H9 (cell line): ENCODE measurements around the gene NT5C3B. TPM values are rescaled to one million over a fixed set of nuclear protein-coding genes. Genes with fewer than 3 reads are reported as not detected.

Experiments used
- DNase-seq: peaks from one replicate; pipeline ENCODE4 v3.0.0-alpha.2; 2017
- H2AFZ ChIP-seq: one replicate; pipeline ENCODE4 v1.6.1; 2013; ENCODE audit warnings: mild to moderate bottlenecking, low read length, control low read depth, moderate library complexity
- H2AK5ac ChIP-seq: 2 replicates; pipeline ENCODE4 v1.6.1; 2013; ENCODE audit warnings: low read length, control low read depth, mixed read lengths; ENCODE audit not compliant: insufficient read length
- H2BK120ac ChIP-seq: one replicate; pipeline ENCODE4 v1.6.1; 2013; ENCODE audit warnings: low read depth, mild to moderate bottlenecking, low read length, control low read depth, inconsistent platforms; ENCODE audit not compliant: poor library complexity, severe bottlenecking
- H2BK12ac ChIP-seq: 2 replicates; pipeline ENCODE4 v1.6.1; 2013; ENCODE audit warnings: low read length, control low read depth, mixed read lengths, low read depth; ENCODE audit not compliant: insufficient read length
- H2BK15ac ChIP-seq: 2 replicates; pipeline ENCODE4 v1.6.1; 2013; ENCODE audit warnings: low read depth, low read length, control low read depth
- H2BK20ac ChIP-seq: one replicate; pipeline ENCODE4 v1.6.1; 2013; ENCODE audit warnings: low read depth, mild to moderate bottlenecking, low read length, control low read depth, inconsistent platforms; ENCODE audit not compliant: poor library complexity, severe bottlenecking
- H2BK5ac ChIP-seq: 2 replicates; pipeline ENCODE4 v1.6.1; 2013; ENCODE audit warnings: low read length, control low read depth, mixed read lengths; ENCODE audit not compliant: insufficient read length
- H3K14ac ChIP-seq: 2 replicates; pipeline ENCODE4 v1.6.1; 2013; ENCODE audit warnings: low read length, control low read depth; ENCODE audit not compliant: insufficient read depth
- H3K18ac ChIP-seq: 2 replicates; pipeline ENCODE4 v1.6.1; 2013; ENCODE audit warnings: low read depth, mild to moderate bottlenecking, mixed read lengths, low read length, control low read depth; ENCODE audit not compliant: insufficient read length
- H3K23ac ChIP-seq: 2 replicates; pipeline ENCODE4 v1.6.1; 2013; ENCODE audit warnings: low read length, control low read depth, mixed read lengths, low read depth; ENCODE audit not compliant: insufficient read length
- H3K23me2 ChIP-seq: 2 replicates; pipeline ENCODE4 v1.6.1; 2013; ENCODE audit warnings: low read depth, mild to moderate bottlenecking, mixed read lengths, low read length, control low read depth; ENCODE audit not compliant: insufficient read length, poor library complexity, severe bottlenecking
- H3K27ac ChIP-seq: 2 replicates; pipeline ENCODE4 v1.5.1; 2013; ENCODE audit warnings: low read length, control low read depth, mixed read lengths, low read depth; ENCODE audit not compliant: insufficient read length
- H3K27me3 ChIP-seq: 2 replicates; pipeline ENCODE4 v1.6.1; 2013; ENCODE audit warnings: low read length, control low read depth, inconsistent platforms; ENCODE audit not compliant: insufficient read depth
- H3K4ac ChIP-seq: 2 replicates; pipeline ENCODE4 v1.6.1; 2013; ENCODE audit warnings: low read depth, mild to moderate bottlenecking, control low read depth, inconsistent platforms, low read length, moderate library complexity
- H3K4me1 ChIP-seq: 2 replicates; pipeline ENCODE4 v1.6.1; 2013; ENCODE audit warnings: low read length, control low read depth, inconsistent platforms; ENCODE audit not compliant: insufficient read depth
- H3K4me2 ChIP-seq: 2 replicates; pipeline ENCODE4 v1.6.1; 2013; ENCODE audit warnings: low read length, control low read depth, mixed read lengths; ENCODE audit not compliant: insufficient read length, insufficient read depth
- H3K56ac ChIP-seq: 2 replicates; pipeline ENCODE4 v1.6.1; 2013; ENCODE audit warnings: low read depth, mild to moderate bottlenecking, mixed read lengths, low read length, control low read depth; ENCODE audit not compliant: insufficient read length
- H3K79me1 ChIP-seq: 2 replicates; pipeline ENCODE4 v1.6.1; 2013; ENCODE audit warnings: low read depth, mild to moderate bottlenecking, moderate library complexity, low read length, control low read depth, inconsistent platforms; ENCODE audit not compliant: insufficient read depth, poor library complexity, severe bottlenecking
- H3K79me2 ChIP-seq: 2 replicates; pipeline ENCODE4 v1.6.1; 2013; ENCODE audit warnings: low read length, control low read depth, inconsistent platforms; ENCODE audit not compliant: insufficient read depth
- H3K9ac ChIP-seq: 2 replicates; pipeline ENCODE4 v1.6.1; 2013; ENCODE audit warnings: low read length, control low read depth, mixed read lengths; ENCODE audit not compliant: insufficient read length; ENCODE audit errors: extremely low read depth
- H3K9me3 ChIP-seq: one replicate; pipeline ENCODE4 v1.6.1; 2013; ENCODE audit warnings: low read depth, low read length, inconsistent platforms; ENCODE audit not compliant: control insufficient read depth
- H3T11ph ChIP-seq: one replicate; pipeline ENCODE4 v1.6.1; 2013; ENCODE audit warnings: mild to moderate bottlenecking, low read length, control low read depth, inconsistent platforms
- H4K20me1 ChIP-seq: one replicate; pipeline ENCODE4 v1.6.1; 2013; ENCODE audit not compliant: control insufficient read depth, insufficient read length, insufficient read depth
- H4K5ac ChIP-seq: 2 replicates; pipeline ENCODE4 v1.6.1; 2013; ENCODE audit warnings: low read depth, mild to moderate bottlenecking, mixed read lengths, low read length, control low read depth; ENCODE audit not compliant: insufficient read length
- H4K8ac ChIP-seq: replicated peaks from 2 replicates; pipeline ENCODE4 v1.6.1; 2013; ENCODE audit warnings: low read length, control low read depth, mixed read lengths, low read depth; ENCODE audit not compliant: insufficient read length
- H4K91ac ChIP-seq: 2 replicates; pipeline ENCODE4 v1.6.1; 2013; ENCODE audit warnings: low read depth, mild to moderate bottlenecking, moderate library complexity, mixed read lengths, low read length, control low read depth; ENCODE audit not compliant: insufficient read length
- H3K27ac Mint-ChIP-seq, 3 experiments: 2 replicates in 2 of 3; 3 replicates in 1 of 3; pipeline ENCODE4 v1.8.0; 2020 to 2021; ENCODE audit warnings: mixed read lengths in 3 of 3, mild to moderate bottlenecking in 1 of 3, moderate library complexity in 1 of 3
- H3K27me3 Mint-ChIP-seq: 2 replicates; pipeline ENCODE4 v1.8.0; 2021; ENCODE audit warnings: low read depth, mild to moderate bottlenecking, moderate library complexity, mixed read lengths
- H3K36me3 Mint-ChIP-seq, 3 experiments: 2 replicates in 2 of 3; 3 replicates in 1 of 3; pipeline ENCODE4 v1.8.0; 2020 to 2021; ENCODE audit warnings: low read depth in 3 of 3, mixed read lengths in 3 of 3; ENCODE audit not compliant: insufficient read depth in 1 of 3
- H3K4me1 Mint-ChIP-seq, 2 experiments: 2 replicates each; pipeline ENCODE4 v1.8.0; 2020; ENCODE audit warnings: mixed read lengths in 2 of 2
- H3K4me3 Mint-ChIP-seq, 2 experiments: 2 replicates in 1 of 2; 3 replicates in 1 of 2; pipeline ENCODE4 v1.8.0; 2020 to 2021; ENCODE audit warnings: mild to moderate bottlenecking in 2 of 2, mixed read lengths in 2 of 2, moderate library complexity in 1 of 2
- H3K9me3 Mint-ChIP-seq, 2 experiments: 2 replicates in 1 of 2; 3 replicates in 1 of 2; pipeline ENCODE4 v1.8.0; 2020; ENCODE audit warnings: mild to moderate bottlenecking in 2 of 2, mixed read lengths in 2 of 2, moderate library complexity in 1 of 2
- CTCF ChIP-seq: fragments of 200-600 bp; sonication (generic); conservative IDR thresholded peaks from 3 replicates; pipeline ENCODE4 v1.8.0; 2021; ENCODE audit warnings: antibody characterized with exemption, mild to moderate bottlenecking
- WGBS: extraction: QIAGEN DNeasy Blood & Tissue Kit; methylation state at CpG from one replicate; pipeline ENCODE4 v1.1.7; 2013; ENCODE audit warnings: missing lambda C conversion rate, low lambda C conversion rate, mixed read lengths; ENCODE audit not compliant: insufficient read length; ENCODE audit errors: extremely low coverage; 5-methylcytosine and 5-hydroxymethylcytosine counted together
- total RNA-seq: library from RNA; stranded (reverse); gene quantifications from 2 replicates; pipeline ENCODE4 v1.2.1, GENCODE V29; 2021

Gene NT5C3B
- total RNA-seq, 1 experiment from 2014 or later: 76.1 TPM

DNA sequence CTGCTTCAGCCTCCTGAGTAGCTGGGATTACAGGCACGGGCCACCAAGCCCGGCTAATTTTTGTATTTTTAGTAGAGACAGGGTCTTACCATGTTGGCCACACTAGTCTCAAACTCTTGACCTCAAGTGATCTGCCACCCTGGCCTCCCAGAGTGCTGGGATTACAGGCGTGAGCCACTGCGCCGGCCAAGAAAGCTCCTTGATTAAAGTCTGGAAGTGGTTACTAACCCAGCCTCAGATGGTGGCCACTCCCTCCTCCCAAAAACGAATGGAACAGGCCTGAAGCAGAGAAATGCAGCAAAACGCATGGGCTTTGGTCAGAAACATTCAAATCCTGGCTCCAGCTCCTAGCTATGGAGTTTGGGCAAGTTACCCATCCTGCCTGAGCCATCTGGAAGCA lies 11.9 kb downstream of the NT5C3B start:
- H3K27ac ChIP-seq: no peak overlapping the region
- H3K79me1 ChIP-seq: no peaks in the 10 kb centered on the region
- Mint-ChIP-seq H3K9me3 (no peaks in the 10 kb centered on the region), H3K4me1 (peaks cover 8 to 13% of the 10 kb centered on the region in 2 experiments; a peak in 3 of 4 replicates), H3K4me3 (no peak overlapping the region; a peak in 1 of 5 replicates), H3K27ac (no peak overlapping the region; a peak in 1 of 7 replicates), H3K36me3 (peaks cover 21 to 59% (median 52%) of the 10 kb centered on the region in 3 experiments; a peak in 6 of 7 replicates), H3K27me3 (no peaks in the 10 kb centered on the region)
- H3K56ac ChIP-seq: no peak overlapping the region
- no peak for DNase-seq
- TF ChIP-seq CTCF: no peak
- H2AFZ ChIP-seq: no peak overlapping the region
- no CpG with 5 or more reads among the region's 7 CpGs for WGBS
- H3K4me2 ChIP-seq: no peak overlapping the region
- no peak overlapping the region for H2BK20ac ChIP-seq
- H3K18ac ChIP-seq: no peak overlapping the region
- H2AK5ac ChIP-seq: no peak overlapping the region
- H3K23ac ChIP-seq: no peak overlapping the region
- no peak overlapping the region for H2BK12ac ChIP-seq
- H3T11ph ChIP-seq: no peak overlapping the region
- no peak overlapping the region for H3K4ac ChIP-seq
- no peak overlapping the region for H2BK5ac ChIP-seq
- H4K20me1 ChIP-seq: no peaks in the 10 kb centered on the region
- H3K9me3 ChIP-seq: no peaks in the 10 kb centered on the region
- H3K27me3 ChIP-seq: no peaks in the 10 kb centered on the region
- H2BK120ac ChIP-seq: no peak overlapping the region
- no peaks in the 10 kb centered on the region for H3K4me1 ChIP-seq
- no peak overlapping the region for H3K9ac ChIP-seq
- H3K14ac ChIP-seq: no peak overlapping the region
- no peaks in the 10 kb centered on the region for H3K79me2 ChIP-seq
- H4K5ac ChIP-seq: no peak overlapping the region
- no peak overlapping the region for H4K8ac ChIP-seq
- H3K23me2 ChIP-seq: no peaks in the 10 kb centered on the region
- H4K91ac ChIP-seq: no peak overlapping the region
- H2BK15ac ChIP-seq: no peak overlapping the region
